H1 (cell line): Measurements from ENCODE around the gene P2RX2. TPM values are rescaled to one million over a fixed set of nuclear protein-coding genes. Genes with fewer than 3 reads are reported as not detected.

Experiments used
- CHD2 ChIP-seq: IDR thresholded peaks from 2 replicates; pipeline ENCODE4 v1.6.1; 2012; ENCODE audit warnings: low read length, improper control_type of control experiment
- EGR1 ChIP-seq: IDR thresholded peaks from 2 replicates; pipeline ENCODE4 v1.6.1; 2011; ENCODE audit warnings: low read depth, low read length, borderline replicate concordance
- TAF1 ChIP-seq: IDR thresholded peaks from 2 replicates; pipeline ENCODE4 v1.6.1; 2011; ENCODE audit warnings: mild to moderate bottlenecking, low read depth, low read length
- polyA plus RNA-seq, 7 experiments: library from polyadenylated mRNA; depleted of rRNA in 3 of 7; stranded (reverse) in 5 of 7; unstranded in 2 of 7; fragments of >200 nt in 5 of 7; fragments of 200-250 nt in 2 of 7; gene quantifications; 1 replicate in 5 of 7; 2 replicates in 1 of 7; 4 replicates in 1 of 7; pipeline versions ENCODE4 v1.2.1 to v1.2.3, GENCODE V29; 2011 to 2013; ENCODE audit warnings: missing spikeins in 2 of 7, mixed read lengths in 2 of 7
- total RNA-seq: library from RNA; stranded (reverse); fragmentation: NEBNext Ultra II Directional; extraction: Animal tissue kit (Norgen Biotek cat#: 25700); gene quantifications from 2 replicates; pipeline ENCODE4 v1.2.1, GENCODE V29; 2021

Gene P2RX2
- total and polyA plus RNA-seq, 2 of the 8 experiments (the other 6 are each of a cell fraction or from before 2014, with no cell fraction given), result 0.84 to 2.2 TPM

DNA sequence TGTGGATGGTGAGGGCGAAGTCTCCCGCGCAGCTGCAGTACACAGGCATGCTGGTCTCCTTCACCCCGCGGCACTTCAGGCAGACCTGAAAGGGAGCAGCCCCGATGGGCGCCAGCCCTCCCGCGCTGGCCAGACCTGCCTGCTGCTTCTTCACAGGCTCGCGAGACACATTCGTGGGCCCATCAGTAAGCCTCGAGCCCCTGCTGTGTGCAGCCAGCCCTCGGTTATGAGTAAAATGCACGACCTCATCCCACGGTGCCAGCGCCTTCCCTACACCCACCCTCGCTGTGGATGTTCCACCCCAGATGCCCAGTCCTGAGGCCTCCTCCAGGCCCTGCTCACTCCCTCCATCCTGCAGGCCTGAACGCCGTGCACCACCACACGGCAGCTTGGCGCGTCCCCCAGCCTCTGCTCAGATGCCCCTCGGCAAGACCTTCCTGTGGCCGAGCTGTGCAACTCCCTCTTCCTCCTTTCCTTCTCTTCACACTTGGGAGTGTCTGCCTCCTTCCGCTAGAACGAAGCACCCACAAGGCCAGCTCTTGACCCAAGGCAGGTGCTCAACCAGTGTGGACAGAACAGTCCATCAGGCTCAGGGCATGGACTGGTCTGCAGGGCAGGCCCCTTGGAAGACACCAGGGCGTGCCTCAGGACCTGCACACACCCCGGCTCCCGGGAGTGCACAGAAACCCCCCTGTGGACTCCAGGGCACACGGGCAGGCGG, 6.5 kb downstream of the P2RX2 start (continued):
- no peak for TF ChIP-seq CHD2
- no peak for TF ChIP-seq EGR1
- TF ChIP-seq TAF1, result no peak
